Peyer's patch (tissue), 4 donors: Measurements from ENCODE around the gene ST6GALNAC4. TPM values are rescaled to one million over a fixed set of nuclear protein-coding genes. Genes with fewer than 3 reads are reported as not detected.

Source experiments
- DNase-seq, 3 donors: peaks; one replicate each; pipeline ENCODE4 v3.0.0-alpha.2; 2017 to 2019
- H3K27ac ChIP-seq, 4 donors: fragments of 200-600 bp; sonication (generic); one replicate each; pipeline ENCODE4 v1.5.1; 2016 to 2019
- H3K27me3 ChIP-seq, 2 donors: fragments of 200-600 bp; sonication (generic); one replicate each; pipeline ENCODE4 v1.5.1; 2019
- H3K36me3 ChIP-seq, 3 donors: fragments of 200-600 bp; sonication (generic); one replicate each; pipeline ENCODE4 v1.5.1; 2016 to 2019
- H3K4me1 ChIP-seq, 4 donors: fragments of 200-600 bp; sonication (generic); one replicate each; pipeline ENCODE4 v1.5.1; 2016 to 2019
- H3K4me3 ChIP-seq, 4 donors: fragments of 200-600 bp; sonication (generic); 1 replicate in 3 of 4; 2 replicates in 1 of 4; pipeline ENCODE4 v1.5.1; 2016 to 2019; ENCODE audit warnings: mild to moderate bottlenecking in 1 of 4
- H3K9me3 ChIP-seq, 4 donors: fragments of 200-600 bp; sonication (generic); one replicate each; pipeline ENCODE4 v1.5.1; 2016 to 2019; ENCODE audit warnings: mild to moderate bottlenecking in 1 of 4
- CTCF ChIP-seq, 6 experiments: fragments of 450-650 bp in 4 of 6; fragments of 200-600 bp in 2 of 6; sonication (generic) in 1 of 6; IDR thresholded peaks; one replicate each; pipeline ENCODE4 v1.5.1; 2017 to 2019; ENCODE audit warnings: antibody characterized with exemption in 6 of 6, mild to moderate bottlenecking in 3 of 6, moderate library complexity in 1 of 6
- POLR2A ChIP-seq, 2 donors: fragments of 450-650 bp; IDR thresholded peaks; one replicate each; pipeline ENCODE4 v1.5.1; 2017; ENCODE audit warnings: antibody characterized with exemption in 2 of 2, mild to moderate bottlenecking in 2 of 2, moderate library complexity in 2 of 2
- total RNA-seq, 4 donors: library from RNA; depleted of rRNA; stranded (reverse); fragments of >200 nt; gene quantifications; one replicate each; pipeline ENCODE4 v1.1.0, GENCODE V29; 2016

Gene ST6GALNAC4
- total RNA-seq, 4 donors from 2014 or later, result 39.9 to 119 (median 46.7) TPM

GRCh38 chr9:127874301-127875221 lies 42.3 kb downstream of the ST6GALNAC4 start:
- no peak for TF ChIP-seq POLR2A (IDR thresholded peaks at IDR 0.05)
- no peak for TF ChIP-seq CTCF (IDR thresholded peaks at IDR 0.05)
- Histone ChIP-seq H3K4me3 (no peak overlapping the region), H3K27me3 (no peaks in the 10 kb centered on the region), H3K4me1 (peaks cover 0 to 45% (median 0%) of the 10 kb centered on the region in 4 donors), H3K9me3 (no peaks in the 10 kb centered on the region), H3K36me3 (no peaks in the 10 kb centered on the region), H3K27ac (no peak overlapping the region)
- no peak for DNase-seq

- Histone ChIP-seq H3K9me3 (no peaks in the 10 kb centered on the region), H3K4me1 (peaks cover 0 to 45% (median 0%) of the 10 kb centered on the region in 4 donors), H3K27ac (no peak overlapping the region), H3K27me3 (no peaks in the 10 kb centered on the region), H3K36me3 (no peaks in the 10 kb centered on the region), H3K4me3 (no peak overlapping the region)
- DNase-seq, result no peak
- TF ChIP-seq POLR2A (IDR thresholded peaks at IDR 0.05) (no peak), CTCF (IDR thresholded peaks at IDR 0.05) (no peak)
These were observed 43.0 kb downstream of the ST6GALNAC4 start for GRCh38 chr9:127873886-127874285.

- no peak for TF ChIP-seq POLR2A (IDR thresholded peaks at IDR 0.05)
- no peak for TF ChIP-seq CTCF (IDR thresholded peaks at IDR 0.05)
- H3K27me3 ChIP-seq, result no peaks in the 10 kb centered on the region
- no peaks in the 10 kb centered on the region for H3K9me3 ChIP-seq
- no peak overlapping the region for H3K27ac ChIP-seq
- no peaks in the 10 kb centered on the region for H3K36me3 ChIP-seq
- no peak overlapping the region for H3K4me3 ChIP-seq
- H3K4me1 ChIP-seq, result peaks cover 0 to 40% (median 0%) of the 10 kb centered on the region in 4 donors
- no peak for DNase-seq
These were observed 43.6 kb downstream of the ST6GALNAC4 start for GRCh38 chr9:127873223-127873691.

GRCh38 chr9:127872369-127873222 lies 44.2 kb downstream of the ST6GALNAC4 start:
- no peak overlapping the region for H3K27ac ChIP-seq
- TF ChIP-seq POLR2A (IDR thresholded peaks at IDR 0.05), result no peak
- TF ChIP-seq CTCF (IDR thresholded peaks at IDR 0.05), result no peak
- DNase-seq, result no peak
- peaks cover 0 to 35% (median 0%) of the 10 kb centered on the region in 4 donors for H3K4me1 ChIP-seq
- no peak overlapping the region for H3K4me3 ChIP-seq
- no peaks in the 10 kb centered on the region for H3K9me3 ChIP-seq
- no peaks in the 10 kb centered on the region for H3K36me3 ChIP-seq
- H3K27me3 ChIP-seq, result no peaks in the 10 kb centered on the region

- no peaks in the 10 kb centered on the region for H3K27me3 ChIP-seq
- no peak for DNase-seq
- no peak for TF ChIP-seq CTCF (IDR thresholded peaks at IDR 0.05)
- TF ChIP-seq POLR2A (IDR thresholded peaks at IDR 0.05), result no peak
- H3K36me3 ChIP-seq, result no peaks in the 10 kb centered on the region
- no peaks in the 10 kb centered on the region for H3K9me3 ChIP-seq
- H3K27ac ChIP-seq, result no peak overlapping the region
- no peak overlapping the region for H3K4me3 ChIP-seq
- H3K4me1 ChIP-seq, result peaks cover 0 to 24% (median 0%) of the 10 kb centered on the region in 4 donors
These were observed 45.3 kb downstream of the ST6GALNAC4 start for GRCh38 chr9:127871531-127871930.
